HG03066 (cell line): ENCODE data around the gene PELI2.

Experiments used
- ATAC-seq: cut with Tn5 transposase; IDR thresholded peaks from one replicate; pipeline ENCODE4 v1.9.1; 2021; ENCODE audit warnings: low read depth; ENCODE audit not compliant: unreplicated experiment

PELI2 gene

DNA sequence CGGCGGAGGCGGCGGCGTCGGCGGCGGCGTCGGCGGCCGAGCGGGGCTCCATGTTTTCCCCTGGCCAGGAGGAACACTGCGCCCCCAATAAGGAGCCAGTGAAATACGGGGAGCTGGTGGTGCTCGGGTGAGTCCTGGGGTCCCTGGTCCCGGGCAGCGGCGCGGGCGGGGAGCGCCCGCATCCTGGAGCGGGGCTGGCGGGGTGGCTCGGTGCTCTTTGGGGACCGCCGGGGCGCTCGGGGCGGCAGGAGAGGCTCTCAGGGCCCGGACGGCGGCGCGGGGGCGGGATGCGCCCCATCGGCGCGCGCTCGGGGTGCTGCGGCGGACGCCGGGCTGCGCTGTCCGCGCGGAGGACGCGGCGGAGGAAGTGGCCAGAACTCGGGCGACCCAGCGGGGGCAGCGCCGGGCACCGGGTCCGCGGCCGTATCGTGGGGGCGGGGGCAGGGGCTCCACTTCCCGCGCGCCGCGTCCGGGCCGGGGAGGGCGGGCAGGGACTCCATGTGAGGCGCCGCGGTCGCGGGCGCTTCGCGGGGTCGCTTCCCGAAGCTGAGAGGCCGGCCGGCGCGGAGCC is 485 bp downstream of the PELI2 start:
- no peak for ATAC-seq

DNA sequence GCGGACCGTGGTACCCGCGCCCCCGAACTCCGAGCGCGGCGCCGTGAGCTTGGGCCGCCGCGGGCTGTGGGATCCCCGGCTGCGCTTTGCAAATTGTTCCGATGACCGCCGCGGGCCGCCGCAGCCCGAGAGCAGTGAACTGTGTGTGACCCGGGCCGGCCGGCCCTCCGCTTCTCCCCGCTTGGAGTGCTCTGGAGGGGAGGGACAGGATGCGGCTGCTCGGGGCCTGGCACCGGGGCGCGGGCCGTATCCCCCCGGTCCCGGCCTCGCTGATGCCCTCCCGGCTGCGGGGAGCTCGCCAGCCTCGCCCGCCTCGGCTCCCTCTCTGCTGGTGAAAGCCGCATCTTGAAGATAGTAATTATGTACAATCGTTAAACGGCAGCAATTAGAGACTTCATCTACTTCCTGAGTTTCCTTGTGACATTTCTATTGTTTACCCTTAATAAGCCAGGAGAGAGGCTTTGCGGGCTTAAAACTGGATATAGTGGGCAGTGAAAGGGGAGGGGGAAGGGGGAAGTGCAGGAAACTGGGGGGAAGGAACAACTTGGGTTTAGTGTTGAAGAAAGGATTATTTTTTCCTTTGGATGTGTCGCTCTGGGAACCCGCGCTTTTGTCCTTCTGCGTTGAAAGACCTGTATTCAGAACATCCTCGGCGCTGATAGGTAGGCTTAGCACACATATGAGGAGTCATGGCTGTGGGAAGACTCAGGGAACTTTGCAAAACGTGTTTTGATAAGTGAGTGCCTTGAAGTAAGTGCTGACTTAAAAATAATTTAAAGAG is 1.2 kb downstream of the PELI2 start:
- ATAC-seq, result no peak

DNA sequence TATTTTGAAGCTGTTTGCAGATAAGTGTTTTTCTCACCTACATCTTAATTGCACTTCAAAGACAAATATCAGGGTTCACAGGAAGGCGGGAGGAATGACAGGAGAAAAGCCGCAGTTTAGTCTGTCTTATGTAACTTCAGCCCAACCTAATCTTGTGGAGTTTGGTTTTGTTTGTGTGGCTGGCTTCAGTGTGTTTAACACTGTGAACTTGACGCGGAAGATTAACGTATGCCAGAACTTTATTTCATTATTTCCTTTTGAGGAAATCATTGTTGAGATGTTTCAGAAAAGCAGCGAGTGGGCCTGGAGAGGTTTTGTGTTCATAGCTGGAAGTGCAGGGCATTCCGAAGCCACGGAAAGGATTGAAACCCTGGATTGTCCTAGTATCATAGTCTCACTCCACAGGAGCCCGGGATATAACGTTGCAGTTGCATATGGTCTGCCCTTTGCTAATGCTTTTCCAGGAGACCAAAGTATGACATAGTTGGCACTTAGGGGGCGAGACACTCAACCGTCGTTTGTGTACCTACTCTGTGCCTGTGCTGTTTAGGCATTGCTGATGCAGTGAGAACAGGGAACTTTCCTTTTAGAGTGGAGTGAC is 2.0 kb downstream of the PELI2 start:
- ATAC-seq, result no peak

DNA sequence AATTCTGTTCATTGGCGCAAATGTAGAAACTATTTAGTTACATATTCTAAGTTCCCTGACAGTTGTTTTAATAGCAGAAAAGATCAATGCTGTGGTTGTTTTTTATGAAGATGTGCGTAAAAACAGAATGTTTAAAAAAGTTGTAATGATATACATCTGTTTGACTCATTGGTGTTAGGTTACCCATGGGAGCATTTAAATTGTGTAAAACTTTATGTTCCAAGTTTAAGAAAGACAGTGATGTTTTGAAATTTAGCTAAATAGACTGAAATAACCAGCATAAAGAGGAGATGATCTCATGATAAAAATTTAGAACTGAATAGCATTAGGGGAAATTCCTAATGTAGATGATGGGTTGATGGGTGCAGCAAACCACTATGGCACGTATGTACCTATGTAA is 3.6 kb downstream of the PELI2 start:
- ATAC-seq, result no peak

DNA sequence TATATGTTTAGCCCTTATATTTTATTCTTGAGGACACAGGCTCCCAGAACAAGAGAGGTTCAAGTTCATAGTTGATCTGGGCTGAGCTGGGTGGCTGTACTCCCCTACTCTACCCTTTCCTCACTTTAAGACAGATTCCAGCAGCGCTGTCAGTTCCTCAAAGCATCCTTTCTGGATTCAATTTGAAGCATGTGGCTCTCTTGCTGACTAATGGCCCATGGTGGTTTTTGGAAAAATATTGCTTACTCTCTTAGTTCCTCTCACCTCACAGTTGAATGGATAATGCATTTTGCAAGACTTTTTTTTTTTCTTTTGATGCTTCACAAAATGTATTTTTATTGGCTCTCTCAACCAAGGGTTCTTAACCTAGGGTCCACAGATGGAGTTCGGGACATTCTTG is 4.1 kb downstream of the PELI2 start:
- no peak for ATAC-seq

DNA sequence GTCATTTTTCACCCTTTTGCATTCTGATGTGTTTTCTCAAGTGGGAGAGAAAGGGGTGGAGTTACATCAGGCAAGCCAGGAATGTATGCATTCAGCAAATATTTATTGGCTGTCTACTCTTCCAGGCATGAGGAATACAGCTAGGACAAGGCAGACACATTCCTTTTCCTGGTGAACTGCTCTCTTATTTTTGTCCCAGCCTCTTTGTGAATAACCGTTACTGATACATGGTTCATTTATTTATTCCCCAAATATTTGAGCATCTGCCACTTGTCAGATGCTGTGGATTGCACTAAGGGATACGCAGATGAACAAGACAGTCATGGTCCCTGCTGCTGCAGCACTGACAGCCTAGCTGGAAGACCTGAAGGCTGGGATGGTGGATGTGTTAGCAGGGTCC is 6.1 kb downstream of the PELI2 start:
- ATAC-seq, result no peak

DNA sequence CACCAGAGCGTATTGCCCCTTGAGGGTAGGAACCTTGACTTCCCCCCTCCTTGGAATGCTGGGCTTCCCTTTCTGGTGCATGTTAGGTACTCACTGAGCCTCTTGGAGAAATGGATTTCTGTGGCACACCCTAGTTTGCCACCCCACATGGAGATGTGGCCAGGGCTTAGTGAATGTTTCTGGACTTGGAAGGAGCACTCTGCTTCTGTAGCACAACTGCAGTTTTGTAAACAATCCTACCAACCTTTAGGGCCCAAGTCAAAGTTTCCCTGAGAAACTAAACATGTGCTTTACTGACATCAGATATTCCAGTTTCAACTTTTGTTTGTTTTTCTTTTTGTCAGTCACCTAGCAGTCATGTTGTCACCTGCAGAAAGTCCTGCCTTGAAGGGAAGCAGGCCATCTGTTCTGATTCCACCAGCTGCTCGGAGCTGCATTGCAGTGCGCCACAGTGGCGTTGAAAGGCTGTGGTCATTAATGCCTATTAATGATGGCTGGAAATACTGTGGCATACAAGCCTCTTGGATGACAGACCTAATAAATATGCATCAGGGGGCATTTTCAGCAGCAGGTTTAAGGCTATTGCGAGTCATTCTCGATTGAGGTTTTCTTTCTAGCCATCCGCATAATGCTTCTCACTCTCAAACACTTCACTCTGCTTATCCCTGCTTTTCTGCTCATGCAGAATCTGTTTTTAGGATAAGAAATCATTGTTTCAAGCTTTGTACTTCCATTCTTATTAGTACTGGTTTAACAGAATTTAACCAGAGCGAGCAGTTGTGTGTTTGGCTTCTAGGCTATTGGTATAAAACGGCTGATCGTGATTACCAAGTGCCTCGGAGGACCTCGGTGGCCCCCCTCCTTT is 7.8 kb downstream of the PELI2 start:
- no peak for ATAC-seq

DNA sequence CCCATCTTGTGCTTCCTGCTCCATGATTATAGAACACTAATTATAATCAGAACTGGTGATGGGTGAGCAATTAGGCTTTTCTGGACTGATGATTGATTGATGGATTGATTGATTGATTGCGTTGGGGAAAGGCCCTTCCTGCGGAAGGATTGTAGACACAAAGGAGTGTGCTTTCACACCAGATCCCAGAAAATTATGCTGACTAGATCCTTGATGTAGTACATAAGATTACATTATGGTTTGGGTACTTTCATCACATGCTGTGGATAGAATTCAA is 8.4 kb downstream of the PELI2 start:
- no peak for ATAC-seq

DNA sequence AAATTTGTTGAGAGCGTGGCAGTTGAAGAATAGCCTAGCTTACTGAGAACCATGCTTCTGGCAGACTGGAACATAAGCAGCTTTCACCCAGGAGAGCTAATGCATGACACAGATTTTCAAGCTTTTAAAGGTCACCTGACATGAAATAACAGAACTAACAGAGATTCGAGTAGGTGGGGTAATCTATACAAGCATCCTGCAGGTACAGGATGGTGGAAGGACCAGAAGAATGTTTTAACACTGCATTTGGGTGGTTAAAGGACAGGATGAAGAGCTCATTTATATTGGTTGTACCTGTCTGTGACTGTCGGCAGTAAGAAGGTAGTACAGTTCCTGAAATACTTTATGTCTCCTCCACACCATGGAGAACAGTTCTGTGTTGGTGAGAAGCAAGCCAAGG is 8.9 kb downstream of the PELI2 start:
- no peak for ATAC-seq

DNA sequence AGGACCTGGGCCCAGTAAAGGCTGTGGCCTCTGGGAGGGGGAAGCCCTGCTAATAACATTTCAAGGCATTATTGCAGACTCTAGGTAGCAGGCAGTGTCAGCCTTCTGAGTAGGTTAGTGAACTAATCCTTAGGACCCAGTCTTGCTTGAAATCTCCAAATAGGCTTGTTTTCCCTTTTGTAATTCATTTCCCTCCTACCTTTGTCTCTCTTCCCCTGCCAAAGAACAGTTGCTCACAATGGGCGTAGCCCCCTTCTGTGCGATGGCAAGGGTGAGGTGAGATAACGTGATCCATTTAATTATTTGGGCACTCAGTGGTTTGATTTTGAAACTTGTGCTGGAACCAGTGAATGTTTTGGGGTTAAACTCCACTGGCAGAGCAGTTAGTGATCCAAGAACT is 10.9 kb downstream of the PELI2 start:
- ATAC-seq, result no peak

DNA sequence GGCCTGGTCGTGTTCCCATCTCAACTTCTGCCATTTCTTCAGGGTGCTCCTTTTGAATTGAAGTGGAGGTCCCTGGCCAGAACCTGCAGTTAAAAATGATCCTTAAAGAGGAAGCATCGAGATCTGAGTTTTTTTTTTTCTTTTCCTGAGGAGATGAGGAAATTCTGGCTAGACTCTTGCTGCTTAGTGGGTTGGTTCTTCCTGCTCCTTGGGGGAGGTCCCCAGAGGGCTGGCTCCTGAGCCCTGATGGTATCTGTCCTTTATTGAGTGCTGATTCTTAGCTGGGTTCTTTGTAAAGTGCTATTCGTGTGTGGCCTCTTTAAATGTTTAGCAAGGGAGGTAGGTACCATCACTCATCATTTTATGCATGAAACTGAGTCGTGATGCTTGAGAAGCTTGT is 11.7 kb downstream of the PELI2 start:
- no peak for ATAC-seq

DNA sequence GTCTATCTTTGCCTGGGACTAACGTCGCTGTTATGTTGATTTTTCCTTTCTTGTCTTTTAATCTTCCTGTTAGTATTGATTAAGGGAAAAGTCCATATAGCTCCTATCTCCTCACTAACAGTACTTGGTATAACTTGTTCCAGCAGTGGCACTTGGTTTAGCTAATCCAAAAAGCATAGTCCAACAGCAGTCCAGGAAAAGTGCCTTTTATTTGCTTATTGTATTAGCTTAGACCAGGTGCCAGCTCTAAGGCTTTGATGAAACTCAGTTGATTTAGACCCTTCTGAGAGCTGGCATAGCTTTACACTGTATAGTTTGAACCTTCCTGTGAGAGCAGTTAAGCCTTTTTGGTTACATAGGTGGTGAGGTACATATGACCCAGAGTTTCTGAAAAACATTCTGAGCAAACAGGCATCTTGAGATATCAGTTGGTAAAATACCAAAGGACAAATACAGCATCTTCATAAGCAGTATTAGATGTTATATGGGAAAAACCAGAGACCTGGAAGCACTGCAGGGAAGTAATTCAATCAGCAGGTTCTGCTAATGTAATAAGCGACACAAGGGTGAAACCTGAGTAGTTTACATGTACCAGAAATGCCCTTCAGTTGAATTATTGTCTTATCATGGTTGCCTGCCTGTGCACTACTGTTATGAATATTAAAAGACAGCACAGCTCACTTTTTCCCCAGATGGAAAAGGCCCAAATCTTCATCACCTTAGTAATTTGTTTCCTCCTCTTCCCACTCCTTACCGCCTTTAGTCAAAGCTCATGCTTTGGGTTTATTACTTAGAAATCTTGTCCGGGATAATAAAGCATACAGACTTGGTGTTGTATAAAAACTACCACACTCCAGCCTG is 13.0 kb downstream of the PELI2 start:
- ATAC-seq, result no peak

DNA sequence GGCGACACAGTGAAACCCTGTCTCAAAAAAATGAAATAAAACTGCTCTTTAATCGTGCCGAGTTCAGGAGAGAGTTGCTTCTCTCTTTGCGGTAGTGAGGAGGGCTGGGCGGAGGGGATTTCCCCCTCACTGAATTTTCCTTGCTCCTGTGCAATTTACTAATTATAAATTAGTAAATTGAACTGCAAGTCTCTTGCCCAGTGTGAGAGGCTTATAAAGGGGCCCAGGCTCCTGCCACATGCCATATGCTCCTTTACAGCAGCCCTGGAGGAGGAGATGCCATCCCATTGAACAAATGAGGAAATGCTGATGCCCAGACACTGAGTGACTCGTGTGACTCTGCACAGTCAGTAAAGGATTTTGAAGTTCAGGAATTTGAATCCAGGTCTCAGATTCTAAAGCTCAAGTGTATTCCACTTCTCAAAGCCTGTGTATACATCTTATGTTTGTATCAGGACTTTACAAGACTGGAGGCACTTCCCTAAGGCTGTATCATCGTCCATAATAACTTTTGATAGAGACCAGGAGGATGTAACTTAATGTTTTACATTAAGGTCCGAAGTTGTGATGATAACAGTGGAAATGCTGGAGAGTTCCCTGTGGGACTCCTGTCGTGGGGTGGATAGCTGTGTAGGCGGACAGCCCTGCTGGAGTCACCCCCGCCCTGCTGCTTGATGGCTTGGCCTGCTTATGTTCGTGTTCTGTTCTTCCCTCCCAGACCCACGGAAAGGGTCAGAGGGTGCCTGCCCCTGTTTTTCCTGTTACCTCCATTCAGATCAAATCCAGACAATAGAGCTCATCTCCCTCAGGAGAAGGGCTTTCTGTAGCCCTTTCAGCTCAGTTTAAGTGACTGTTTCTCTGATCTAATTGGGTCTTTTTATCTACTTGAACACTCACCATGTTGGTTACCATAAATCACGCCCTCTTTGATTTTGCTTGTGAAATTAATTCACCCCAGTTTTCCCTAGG is 13.9 kb downstream of the PELI2 start:
- ATAC-seq, result no peak

DNA sequence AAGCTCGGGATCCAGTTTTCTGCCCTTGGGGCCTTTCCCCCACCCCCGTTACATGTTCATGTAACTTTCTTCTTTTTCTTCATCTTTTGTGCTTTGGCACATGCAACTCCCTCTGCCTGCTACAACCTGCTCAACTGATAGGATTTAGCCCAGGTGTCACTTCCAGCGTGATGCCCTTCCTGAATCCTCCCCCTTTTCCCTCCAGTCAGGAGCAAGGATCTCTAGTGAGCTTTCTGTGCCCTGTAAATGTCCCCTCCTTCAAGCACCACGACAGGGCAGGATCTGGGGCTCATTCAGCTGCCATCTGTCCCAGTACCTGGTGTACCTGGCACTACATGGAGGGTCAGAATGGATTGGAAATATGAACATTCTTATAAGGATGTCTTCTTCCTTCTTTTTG is 15.3 kb downstream of the PELI2 start:
- ATAC-seq, result no peak

DNA sequence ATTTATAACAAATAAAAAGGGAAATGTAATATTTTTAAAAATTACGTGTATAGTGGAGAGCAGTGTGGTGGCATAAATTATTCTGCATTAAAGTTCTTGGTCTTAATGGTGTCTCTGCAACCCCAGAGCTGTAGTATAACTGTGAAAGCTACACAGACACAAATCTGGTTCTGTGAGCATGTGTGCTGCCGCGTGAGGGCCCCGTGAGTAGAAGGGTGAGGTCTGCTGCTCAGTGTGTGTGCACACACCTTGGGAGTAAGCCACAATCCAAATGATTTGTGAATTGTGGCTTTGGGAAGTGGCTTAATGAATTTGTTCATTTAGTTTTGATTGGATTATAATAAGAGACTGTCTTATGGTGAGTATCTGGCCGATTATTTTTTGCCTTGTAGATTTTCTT is 16.8 kb downstream of the PELI2 start:
- no peak for ATAC-seq

DNA sequence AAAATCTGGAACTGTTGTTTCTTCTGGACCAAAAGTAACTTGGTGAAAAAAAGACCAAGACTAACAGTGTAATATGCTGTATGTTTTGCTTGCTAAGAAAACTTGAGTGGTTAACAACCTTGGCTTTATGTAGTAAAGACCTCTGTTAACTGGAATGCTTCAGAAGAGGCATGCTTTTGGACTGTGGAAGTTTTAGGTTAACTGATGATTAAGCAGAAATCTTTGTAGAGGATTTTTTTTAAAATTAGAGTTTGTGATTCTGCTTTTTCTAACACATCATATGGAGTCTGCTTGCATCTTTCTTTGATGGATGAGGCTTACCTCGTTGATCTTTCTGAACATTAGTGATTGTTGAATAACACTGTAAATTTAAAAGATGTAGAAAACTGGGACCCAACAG is 17.5 kb downstream of the PELI2 start:
- ATAC-seq, result no peak

DNA sequence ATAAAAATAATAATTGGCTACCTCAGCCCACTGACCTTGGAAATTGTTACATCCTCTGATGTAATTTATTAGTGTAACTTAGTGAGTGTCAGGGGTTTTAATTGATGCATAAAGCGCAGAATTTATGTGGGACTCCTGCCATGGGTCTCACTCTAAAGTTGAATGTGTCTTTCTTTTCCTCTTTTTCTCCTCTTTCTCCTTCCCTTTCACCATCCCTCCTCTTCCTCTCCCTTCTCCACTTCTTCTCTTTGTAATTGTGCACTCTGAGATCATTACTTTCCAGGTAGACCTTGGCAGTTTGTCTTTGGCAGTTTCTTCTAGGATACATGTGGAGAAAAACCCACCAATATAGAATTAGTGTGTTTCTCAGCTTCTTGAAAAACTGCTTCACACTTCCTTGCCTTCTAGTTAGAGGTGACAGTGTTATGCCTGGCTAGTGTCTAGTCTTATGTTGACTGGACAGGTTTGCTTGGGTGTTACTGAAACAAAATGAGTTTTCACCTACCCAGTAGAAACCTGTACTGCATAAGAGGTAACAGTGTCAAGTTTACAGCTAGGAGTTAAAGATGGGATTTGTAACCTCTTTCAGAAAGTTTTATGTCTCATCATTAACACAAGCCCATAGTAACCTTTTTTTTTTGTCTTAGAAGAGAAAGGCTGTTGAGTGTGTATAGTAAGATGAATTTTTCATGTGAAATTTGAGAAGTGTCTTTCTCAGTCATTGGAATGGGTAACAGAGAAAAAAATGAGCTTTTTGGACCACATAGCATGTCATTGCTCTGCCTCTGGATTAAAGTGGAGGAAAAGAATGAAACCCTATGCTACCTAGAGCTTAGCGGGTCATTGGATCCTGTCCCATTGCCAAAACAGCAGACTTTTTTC is 18.6 kb downstream of the PELI2 start:
- ATAC-seq, result no peak

DNA sequence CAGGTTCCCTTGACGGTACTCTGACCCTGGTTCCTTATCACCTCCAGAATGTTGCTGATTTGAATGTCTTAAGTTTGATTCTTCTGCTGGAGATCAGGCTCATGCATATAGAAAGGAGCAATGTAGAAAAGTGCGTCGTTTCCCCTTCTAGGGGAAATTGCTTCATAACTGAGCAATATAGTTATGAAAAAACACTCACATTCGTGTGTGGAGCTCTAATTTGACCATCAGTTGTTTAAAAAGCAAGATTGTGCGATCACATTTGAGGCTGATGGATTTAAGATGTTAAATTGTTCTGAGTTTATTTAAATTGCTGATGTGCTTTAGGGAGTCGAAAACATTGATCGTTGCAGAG is 19.2 kb downstream of the PELI2 start:
- no peak for ATAC-seq

DNA sequence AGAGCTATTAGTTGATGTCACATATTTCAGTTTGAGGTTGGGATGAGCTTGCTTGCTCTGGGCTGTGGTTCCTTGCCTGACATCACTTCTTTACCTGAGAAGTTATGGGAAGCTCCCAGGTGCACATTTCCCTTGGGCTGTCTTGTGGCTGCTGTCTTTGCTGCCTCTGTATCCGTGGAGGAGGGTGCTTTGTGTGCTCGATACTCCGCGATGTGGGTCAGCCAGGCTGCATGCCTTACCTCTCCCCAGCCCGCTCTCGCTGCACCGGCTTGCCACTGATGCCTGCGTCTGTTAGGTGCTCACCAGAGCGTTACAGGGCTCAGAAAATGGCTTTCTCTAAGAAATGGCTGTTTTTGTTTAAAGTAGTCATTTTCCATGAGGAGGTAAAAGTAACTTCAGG is 19.6 kb downstream of the PELI2 start:
- ATAC-seq, result no peak
